CD4-positive, CD25-positive, alpha-beta regulatory T cell (primary cell): ENCODE measurements around the gene PTPRN2. TPM values are rescaled to one million over a fixed set of nuclear protein-coding genes. Genes with fewer than 3 reads are reported as not detected.

Experiments
- ATAC-seq, 2 donors: fragments of 150-1000 bp; cut with Tn5 transposase; one replicate each; pipeline ENCODE4 v1.10.0; 2021; ENCODE audit warnings: low read depth in 2 of 2, moderate number of reproducible peaks in 2 of 2, moderate library complexity in 1 of 2
- DNase-seq, 3 donors: peaks; one replicate each; pipeline versions ENCODE4 v3.0.0 to v3.0.0-alpha.2; 2012 to 2022; ENCODE audit warnings: mixed read lengths in 1 of 3
- H3K27ac ChIP-seq: one replicate; pipeline ENCODE4 v1.7.0; 2013; ENCODE audit warnings: mild to moderate bottlenecking, low read length; ENCODE audit not compliant: insufficient read depth, poor library complexity, severe bottlenecking
- H3K27me3 ChIP-seq: one replicate; pipeline ENCODE4 v1.7.0; 2013; ENCODE audit warnings: low read length; ENCODE audit not compliant: control insufficient read depth, insufficient read depth
- H3K36me3 ChIP-seq: one replicate; pipeline ENCODE4 v1.7.0; 2013; ENCODE audit warnings: mild to moderate bottlenecking, low read length, moderate library complexity; ENCODE audit not compliant: control insufficient read depth, insufficient read depth
- H3K4me1 ChIP-seq: 2 replicates; pipeline ENCODE4 v1.7.0; 2013; ENCODE audit warnings: mild to moderate bottlenecking, low read length; ENCODE audit not compliant: insufficient read depth, control insufficient read depth, poor library complexity, severe bottlenecking
- H3K4me3 ChIP-seq: one replicate; pipeline ENCODE4 v1.7.0; 2013; ENCODE audit warnings: low read depth, mild to moderate bottlenecking, low read length, moderate library complexity
- H3K9me3 ChIP-seq, 2 experiments: 1 replicate in 1 of 2; 2 replicates in 1 of 2; pipeline ENCODE4 v1.7.0; 2013; ENCODE audit warnings: low read length in 2 of 2, mild to moderate bottlenecking in 1 of 2, moderate library complexity in 1 of 2; ENCODE audit not compliant: control insufficient read depth in 2 of 2
- H3K27ac Mint-ChIP-seq, 3 donors: one replicate each; pipeline ENCODE4 v1.8.0; 2020 to 2022; ENCODE audit warnings: mild to moderate bottlenecking in 3 of 3, mixed read lengths in 3 of 3, moderate library complexity in 2 of 3
- H3K27me3 Mint-ChIP-seq: one replicate; pipeline ENCODE4 v1.8.0; 2022; ENCODE audit warnings: mild to moderate bottlenecking, mixed read lengths
- H3K36me3 Mint-ChIP-seq: one replicate; pipeline ENCODE4 v1.8.0; 2020; ENCODE audit warnings: mixed read lengths
- H3K4me1 Mint-ChIP-seq, 4 donors: one replicate each; pipeline ENCODE4 v1.8.0; 2020 to 2022; ENCODE audit warnings: mixed read lengths in 4 of 4, mild to moderate bottlenecking in 1 of 4
- H3K4me3 Mint-ChIP-seq, 4 donors: one replicate each; pipeline ENCODE4 v1.8.0; 2020 to 2022; ENCODE audit warnings: mild to moderate bottlenecking in 4 of 4, mixed read lengths in 4 of 4, moderate library complexity in 3 of 4
- H3K9me3 Mint-ChIP-seq, 7 donors: one replicate each; pipeline ENCODE4 v1.8.0; 2020 to 2022; ENCODE audit warnings: mixed read lengths in 7 of 7, mild to moderate bottlenecking in 3 of 7, moderate library complexity in 2 of 7
- polyA plus RNA-seq, 4 donors: library from polyadenylated mRNA; unstranded; fragments of 300-500 nt; fragmentation: Illumina TruSeq; gene quantifications; one replicate each; pipeline ENCODE4 v1.2.3, GENCODE V29; 2021
- total RNA-seq: library from RNA; stranded (reverse); gene quantifications from one replicate; pipeline ENCODE4 v1.2.3, GENCODE V29; 2022

PTPRN2 gene
- total and polyA plus RNA-seq, 5 donors from 2014 or later = 1.6 to 4.7 (median 2.7) TPM

- Histone ChIP-seq H3K27me3 (no peaks in the 10 kb centered on the region), H3K36me3 (no peaks in the 10 kb centered on the region), H3K27ac (no peak overlapping the region), H3K4me3 (no peak overlapping the region), H3K9me3 (peaks cover 0 to 3% of the 10 kb centered on the region in 2 experiments), H3K4me1 (no peaks in the 10 kb centered on the region)
- H3K4me3 Mint-ChIP-seq = no peak overlapping the region
- no peak for DNase-seq
- no peaks in the 10 kb centered on the region for H3K4me1 Mint-ChIP-seq
- no peak overlapping the region for H3K27ac Mint-ChIP-seq
- H3K36me3 Mint-ChIP-seq = no peaks in the 10 kb centered on the region
- H3K27me3 Mint-ChIP-seq = no peaks in the 10 kb centered on the region
- no peak for ATAC-seq
- no peaks in the 10 kb centered on the region for H3K9me3 Mint-ChIP-seq
Observed at GRCh38 chr7:158000160-158000559, 587.5 kb downstream of the PTPRN2 start.

- Histone ChIP-seq H3K27me3 (no peaks in the 10 kb centered on the region), H3K4me1 (no peaks in the 10 kb centered on the region), H3K27ac (no peak overlapping the region), H3K4me3 (no peak overlapping the region), H3K9me3 (peaks cover 0 to 3% of the 10 kb centered on the region in 2 experiments), H3K36me3 (no peaks in the 10 kb centered on the region)
- no peaks in the 10 kb centered on the region for H3K4me1 Mint-ChIP-seq
- H3K4me3 Mint-ChIP-seq = no peak overlapping the region
- DNase-seq = no peak
- no peaks in the 10 kb centered on the region for H3K27me3 Mint-ChIP-seq
- no peaks in the 10 kb centered on the region for H3K9me3 Mint-ChIP-seq
- no peak overlapping the region for H3K27ac Mint-ChIP-seq
- ATAC-seq = no peak
- H3K36me3 Mint-ChIP-seq = no peaks in the 10 kb centered on the region
Observed at GRCh38 chr7:157998884-157999552, 588.6 kb downstream of the PTPRN2 start.

GRCh38 chr7:157997471-157997870 is 590.2 kb downstream of the PTPRN2 start:
- H3K4me3 ChIP-seq = no peak overlapping the region
- H3K4me1 ChIP-seq = no peaks in the 10 kb centered on the region
- Mint-ChIP-seq H3K27me3 (no peaks in the 10 kb centered on the region), H3K36me3 (no peaks in the 10 kb centered on the region), H3K9me3 (no peaks in the 10 kb centered on the region), H3K4me1 (no peaks in the 10 kb centered on the region), H3K4me3 (no peak overlapping the region), H3K27ac (no peak overlapping the region)
- peaks cover 0 to 3% of the 10 kb centered on the region in 2 experiments for H3K9me3 ChIP-seq
- ATAC-seq (no peak), DNase-seq (no peak)
- no peaks in the 10 kb centered on the region for H3K27me3 ChIP-seq
- no peak overlapping the region for H3K27ac ChIP-seq
- no peaks in the 10 kb centered on the region for H3K36me3 ChIP-seq

- Histone ChIP-seq H3K4me1 (no peaks in the 10 kb centered on the region), H3K9me3 (peaks cover 0 to 3% of the 10 kb centered on the region in 2 experiments), H3K27ac (no peak overlapping the region), H3K36me3 (no peaks in the 10 kb centered on the region), H3K4me3 (no peak overlapping the region), H3K27me3 (no peaks in the 10 kb centered on the region)
- no peak overlapping the region for H3K27ac Mint-ChIP-seq
- no peaks in the 10 kb centered on the region for H3K27me3 Mint-ChIP-seq
- H3K4me1 Mint-ChIP-seq = no peaks in the 10 kb centered on the region
- H3K9me3 Mint-ChIP-seq = no peaks in the 10 kb centered on the region
- ATAC-seq = no peak
- no peaks in the 10 kb centered on the region for H3K36me3 Mint-ChIP-seq
- H3K4me3 Mint-ChIP-seq = no peak overlapping the region
- DNase-seq = no peak
Observed at GRCh38 chr7:157997080-157997440, 590.6 kb downstream of the PTPRN2 start.

GRCh38 chr7:157996359-157997079 is 591.1 kb downstream of the PTPRN2 start:
- no peak for ATAC-seq
- no peaks in the 10 kb centered on the region for H3K36me3 Mint-ChIP-seq
- no peak overlapping the region for H3K4me3 Mint-ChIP-seq

GRCh38 chr7:157995815-157996214 is 591.8 kb downstream of the PTPRN2 start:
- Histone ChIP-seq H3K4me3 (no peak overlapping the region), H3K27ac (no peak overlapping the region), H3K4me1 (no peaks in the 10 kb centered on the region), H3K36me3 (no peaks in the 10 kb centered on the region), H3K27me3 (no peaks in the 10 kb centered on the region), H3K9me3 (peaks cover 0 to 3% of the 10 kb centered on the region in 2 experiments)
- Mint-ChIP-seq H3K27ac (no peak overlapping the region), H3K27me3 (no peaks in the 10 kb centered on the region), H3K9me3 (no peaks in the 10 kb centered on the region), H3K4me1 (no peaks in the 10 kb centered on the region), H3K36me3 (no peaks in the 10 kb centered on the region), H3K4me3 (no peak overlapping the region)
- ATAC-seq (no peak), DNase-seq (no peak)

More at GRCh38 chr7:157996359-157997079, 591.1 kb downstream of the PTPRN2 start:
- H3K4me3 ChIP-seq = no peak overlapping the region
- Mint-ChIP-seq H3K9me3 (no peaks in the 10 kb centered on the region), H3K27ac (no peak overlapping the region), H3K27me3 (no peaks in the 10 kb centered on the region), H3K4me1 (no peaks in the 10 kb centered on the region)
- peaks cover 0 to 3% of the 10 kb centered on the region in 2 experiments for H3K9me3 ChIP-seq
- DNase-seq = no peak
- no peaks in the 10 kb centered on the region for H3K36me3 ChIP-seq
- no peaks in the 10 kb centered on the region for H3K27me3 ChIP-seq
- no peaks in the 10 kb centered on the region for H3K4me1 ChIP-seq
- no peak overlapping the region for H3K27ac ChIP-seq

- H3K27ac Mint-ChIP-seq = no peak overlapping the region
- no peak overlapping the region for H3K4me3 Mint-ChIP-seq
- H3K4me1 Mint-ChIP-seq = no peaks in the 10 kb centered on the region
- Histone ChIP-seq H3K9me3 (peaks cover 0 to 3% of the 10 kb centered on the region in 2 experiments), H3K4me1 (no peaks in the 10 kb centered on the region), H3K36me3 (no peaks in the 10 kb centered on the region), H3K27ac (no peak overlapping the region), H3K4me3 (no peak overlapping the region), H3K27me3 (no peaks in the 10 kb centered on the region)
- no peaks in the 10 kb centered on the region for H3K9me3 Mint-ChIP-seq
- DNase-seq = no peak
- H3K27me3 Mint-ChIP-seq = no peaks in the 10 kb centered on the region
- H3K36me3 Mint-ChIP-seq = no peaks in the 10 kb centered on the region
- no peak for ATAC-seq
Observed at GRCh38 chr7:157994319-157994718, 593.3 kb downstream of the PTPRN2 start.
